HG02642 (cell line): ENCODE measurements around the gene PLAC8.
A peak's percentile ranks its signal among the peaks of the same experiment; 100 is the strongest.
"Not testable (repeated sequence)": the region's sequence is repeated elsewhere in the genome, so short reads cannot be mapped to it uniquely, and the experiment has no call there.

Experiments used
- ATAC-seq: cut with Tn5 transposase; IDR thresholded peaks from one replicate; pipeline ENCODE4 v1.9.1; 2021; ENCODE audit warnings: mild to moderate bottlenecking; ENCODE audit not compliant: unreplicated experiment, poor library complexity

PLAC8 gene, protein sequence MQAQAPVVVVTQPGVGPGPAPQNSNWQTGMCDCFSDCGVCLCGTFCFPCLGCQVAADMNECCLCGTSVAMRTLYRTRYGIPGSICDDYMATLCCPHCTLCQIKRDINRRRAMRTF

DNA sequence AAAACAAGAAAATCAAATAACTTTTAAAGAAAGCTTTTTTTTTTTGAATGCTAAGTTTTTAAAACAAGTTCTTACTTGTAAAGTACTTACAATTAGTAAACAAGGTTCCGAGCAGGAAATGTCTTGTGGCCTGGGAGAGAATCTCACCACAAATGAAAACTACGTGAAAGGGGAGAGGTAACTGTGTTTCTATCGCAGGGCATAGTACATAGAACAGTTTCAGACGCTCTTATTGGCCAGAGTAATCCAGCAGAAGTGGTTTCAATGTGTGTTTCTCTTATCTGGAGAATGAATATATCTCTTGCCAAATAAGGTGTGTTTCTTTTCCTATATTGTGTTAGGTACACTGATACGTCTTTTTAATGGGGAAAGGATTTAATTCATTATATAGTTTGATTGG is at the start of gene PLAC8:
PLAC8 (minus strand) TSS at position 154 of the 400 bp plus-strand sequence. CDS start 6,808 bp downstream, outside the sequence.
- ATAC-seq, result peak; percentile 28

DNA sequence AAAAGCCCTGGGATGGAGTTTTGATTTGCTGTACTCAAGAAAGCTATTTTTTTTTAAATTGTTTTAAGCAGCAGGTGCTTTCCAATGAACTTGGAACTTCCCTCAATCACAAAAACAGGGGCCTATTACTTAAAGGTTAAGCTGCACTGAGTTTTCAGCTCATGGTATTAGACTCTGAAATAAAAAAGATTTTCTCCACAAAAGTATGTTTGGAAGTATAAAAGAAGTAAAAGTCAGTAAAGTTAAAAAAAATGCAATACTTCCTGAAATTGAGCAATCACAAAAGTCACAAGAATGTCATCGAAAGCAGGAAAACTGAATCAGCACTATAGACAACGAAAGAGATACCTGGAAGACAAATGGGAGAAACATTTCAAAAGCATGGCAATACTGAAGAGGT is 38.9 kb upstream of the PLAC8 start:
- no peak for ATAC-seq

- no peak for ATAC-seq
These were observed 38.2 kb upstream of the PLAC8 start for GRCh38 chr4:83152746-83153145.

DNA sequence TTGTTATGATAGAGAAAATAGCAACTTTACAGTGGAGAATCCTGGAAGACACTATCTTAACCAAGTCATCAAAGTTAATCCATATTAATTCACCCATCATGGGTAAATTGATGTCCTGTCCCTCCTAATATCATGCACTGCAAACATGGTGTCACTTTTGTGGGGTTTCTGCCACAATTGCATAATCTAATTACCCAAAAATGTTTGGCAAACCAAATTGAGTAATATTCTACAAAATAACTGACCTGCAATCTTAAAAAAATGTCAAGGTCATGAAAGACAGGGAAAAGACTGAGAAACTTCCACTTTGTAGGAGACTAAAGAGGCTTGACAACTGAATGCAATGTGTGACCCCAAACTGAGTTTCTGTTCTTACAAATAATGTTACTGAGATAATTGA is 37.1 kb upstream of the PLAC8 start:
- no peak for ATAC-seq

DNA sequence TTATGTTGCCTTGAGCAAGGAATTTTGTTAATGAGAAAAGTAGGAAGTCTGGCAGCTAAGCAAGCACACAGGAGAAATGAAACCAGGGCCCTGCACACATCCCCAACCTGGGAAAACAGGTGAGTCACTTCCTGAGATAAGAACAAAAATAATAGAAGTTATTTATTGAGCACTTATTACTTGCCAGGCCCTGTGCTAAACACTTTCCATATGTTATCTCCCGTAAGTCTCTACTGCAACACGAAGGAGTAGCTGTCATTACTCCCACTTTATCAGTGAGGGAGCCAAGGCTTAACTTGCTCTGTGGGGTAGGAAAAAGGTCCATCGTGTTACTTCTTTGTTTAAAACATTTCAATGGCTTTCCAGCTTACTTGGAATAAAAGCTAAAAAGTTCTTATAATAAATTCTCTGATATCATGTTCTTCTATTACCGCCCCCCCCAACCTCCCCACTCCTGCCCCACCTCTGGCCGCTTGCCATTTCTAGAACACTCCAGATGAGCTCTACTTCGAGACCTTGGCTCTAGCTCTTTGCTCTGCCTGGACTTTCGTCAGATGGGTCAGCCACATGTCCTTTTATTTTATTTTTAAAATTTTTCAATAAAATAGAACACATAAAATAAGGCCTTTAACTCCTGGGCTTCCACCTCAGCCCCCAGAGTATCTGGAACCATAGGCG is 36.3 kb upstream of the PLAC8 start:
- no peak for ATAC-seq

DNA sequence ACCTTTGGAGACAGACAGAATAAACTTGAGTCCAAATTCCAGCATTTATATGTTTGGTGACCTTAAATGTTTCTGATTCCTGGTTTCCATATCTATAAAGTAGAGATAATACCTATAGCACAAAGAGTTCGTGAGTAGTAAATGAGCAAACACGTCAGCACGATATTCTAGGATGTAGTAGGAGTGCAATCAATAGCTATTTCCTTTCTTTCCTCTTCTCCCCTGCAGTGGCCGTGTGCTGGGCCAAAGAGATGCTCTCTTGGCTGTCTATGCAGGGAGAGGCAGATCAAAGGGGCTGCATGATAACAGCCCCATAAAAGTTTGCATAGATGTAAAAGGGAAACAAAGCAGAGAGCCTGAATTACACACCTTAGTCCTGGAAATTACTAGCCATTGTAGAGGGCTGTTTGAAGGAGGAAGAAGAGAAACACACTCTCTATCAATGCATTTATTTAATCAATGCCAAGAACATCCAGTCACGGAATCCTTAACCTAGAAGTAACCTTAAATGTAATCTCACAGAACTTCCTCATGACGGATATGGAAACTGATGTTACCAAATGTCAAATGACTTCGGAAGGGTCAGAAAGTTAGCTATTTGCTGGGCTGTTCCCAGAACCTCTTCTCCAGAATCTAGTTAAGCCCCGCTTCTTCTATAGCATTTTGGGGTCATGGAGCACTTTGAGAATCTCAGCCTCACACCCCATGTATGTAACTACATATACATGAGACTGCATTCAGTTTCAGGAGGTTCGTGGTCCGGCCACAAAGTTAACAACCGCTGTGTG is 35.5 kb upstream of the PLAC8 start:
- no peak for ATAC-seq

DNA sequence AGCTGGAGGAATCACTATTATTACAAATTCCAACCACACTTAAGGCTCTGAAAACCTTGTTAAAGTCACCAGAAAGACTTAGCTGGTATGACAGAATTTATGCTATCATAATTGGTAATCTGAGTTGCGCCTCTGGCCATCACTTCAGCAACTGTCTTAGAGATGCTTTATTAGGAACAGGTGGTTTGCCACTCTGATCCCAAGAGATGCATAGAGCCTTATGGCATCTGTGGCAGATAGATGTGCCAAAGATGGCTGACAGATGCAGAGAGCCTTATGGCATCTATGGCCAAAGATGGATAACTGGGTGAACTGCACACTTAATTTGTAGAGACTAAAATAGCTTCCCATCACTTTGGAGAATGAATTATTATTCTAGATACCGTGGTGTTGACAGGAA is 32.3 kb upstream of the PLAC8 start:
- no peak for ATAC-seq

DNA sequence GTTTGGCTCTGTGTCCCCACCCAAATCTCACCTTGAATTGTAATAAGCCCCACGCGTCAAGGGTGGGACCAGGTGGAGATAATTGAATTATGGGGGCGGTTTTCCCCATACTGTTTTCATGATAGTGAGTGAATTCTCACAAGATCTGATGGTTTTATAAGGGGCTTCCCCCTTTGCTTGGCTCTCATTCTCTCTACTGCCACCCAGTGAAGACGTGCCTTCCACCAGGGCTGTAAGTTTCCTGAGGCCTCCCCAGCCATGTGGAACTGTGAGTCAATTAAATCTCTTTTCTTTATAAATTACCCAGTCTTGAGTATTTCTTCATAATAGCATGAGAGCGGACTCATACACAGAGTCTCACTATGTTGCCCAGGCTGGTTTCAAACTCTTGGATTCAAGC is 31.2 kb upstream of the PLAC8 start:
- not testable (repeated sequence) for ATAC-seq

DNA sequence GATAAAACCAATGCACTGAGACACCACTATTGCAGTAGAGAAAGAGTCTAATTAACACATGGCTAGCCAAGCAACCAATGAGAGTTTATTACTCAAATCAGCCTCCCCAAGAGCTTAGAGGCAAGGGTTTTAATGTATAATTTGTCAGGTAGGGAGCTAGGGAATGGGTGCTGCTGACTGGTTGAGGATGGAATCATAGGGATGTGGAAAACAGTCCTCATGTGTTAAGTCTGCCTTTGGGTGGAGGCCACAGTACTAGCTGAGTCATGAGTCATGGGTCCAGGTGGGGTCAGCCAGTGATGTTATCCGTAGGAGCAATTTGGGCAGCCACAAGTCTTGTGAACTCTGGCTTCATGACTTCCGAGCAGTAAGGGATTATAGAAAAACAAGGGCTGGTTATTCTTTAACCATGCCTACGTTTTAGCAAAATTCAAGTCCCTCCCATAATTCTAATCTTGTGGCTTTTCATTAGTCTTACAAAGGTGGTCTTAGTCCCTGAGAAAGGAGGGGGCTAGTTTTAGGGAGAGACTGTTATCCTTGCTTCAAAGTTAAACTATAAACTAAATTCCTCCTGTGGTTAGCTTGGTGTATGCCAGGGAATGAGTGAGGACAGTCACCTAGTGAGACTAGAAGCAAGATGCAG is 25.1 kb upstream of the PLAC8 start:
- no peak for ATAC-seq

GRCh38 chr4:83138946-83139345 is 24.4 kb upstream of the PLAC8 start:
- ATAC-seq, result no peak

DNA sequence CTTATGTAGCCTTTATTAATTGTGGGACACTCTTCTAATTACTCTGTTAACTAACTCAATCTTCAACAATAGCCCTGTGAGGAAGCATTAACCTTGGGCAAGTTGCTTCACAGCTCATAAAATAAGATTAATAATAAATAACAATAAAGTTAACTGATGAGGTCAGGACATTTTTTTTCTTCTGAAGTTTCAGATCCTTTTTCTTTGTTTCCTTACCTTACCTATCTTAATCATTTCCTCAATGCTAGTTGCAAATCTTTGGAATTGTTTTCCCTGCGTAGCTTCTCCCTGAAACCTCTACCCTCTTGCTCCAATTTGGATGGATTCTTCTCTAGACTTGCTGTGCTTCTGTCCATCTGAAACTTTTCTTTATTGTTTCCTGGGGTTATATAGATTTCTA is 17.5 kb upstream of the PLAC8 start:
- ATAC-seq, result no peak

GRCh38 chr4:83129264-83129663 is 14.7 kb upstream of the PLAC8 start:
- ATAC-seq, result no peak

DNA sequence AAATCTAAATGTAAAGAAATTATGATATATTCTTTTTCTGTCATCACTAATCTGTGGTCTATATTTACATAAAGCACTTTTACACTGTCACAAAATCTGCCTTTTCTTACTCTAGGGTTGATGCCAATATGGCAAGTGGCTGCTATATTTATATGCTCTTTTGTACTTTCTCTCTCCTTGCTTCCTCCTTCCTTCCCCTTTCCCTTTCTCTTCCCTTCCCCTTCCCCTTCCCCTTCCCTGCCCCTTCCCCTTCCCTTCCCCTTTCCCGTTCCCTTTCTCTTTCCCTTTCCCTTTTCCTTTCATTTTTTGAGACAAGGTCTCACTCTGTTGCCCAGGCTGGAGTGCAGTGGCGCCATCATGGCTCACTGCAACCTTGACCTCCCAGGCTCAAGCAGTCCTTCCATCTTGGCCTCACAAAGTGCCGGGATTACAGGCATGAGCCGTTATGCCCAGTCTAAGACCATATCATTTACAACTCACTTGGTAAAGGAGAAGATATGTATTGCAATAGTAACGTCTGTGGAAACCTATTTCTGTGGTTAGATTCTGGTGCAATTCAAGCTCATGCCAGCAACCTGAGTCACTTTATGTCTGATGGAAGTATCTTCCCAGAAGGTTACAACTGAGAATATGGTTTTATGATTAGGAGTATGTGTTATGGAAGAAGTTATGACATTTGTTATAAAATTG is 13.9 kb upstream of the PLAC8 start:
- ATAC-seq, result no peak

- ATAC-seq, result no peak
These were observed 11.2 kb upstream of the PLAC8 start for GRCh38 chr4:83125738-83126141.

DNA sequence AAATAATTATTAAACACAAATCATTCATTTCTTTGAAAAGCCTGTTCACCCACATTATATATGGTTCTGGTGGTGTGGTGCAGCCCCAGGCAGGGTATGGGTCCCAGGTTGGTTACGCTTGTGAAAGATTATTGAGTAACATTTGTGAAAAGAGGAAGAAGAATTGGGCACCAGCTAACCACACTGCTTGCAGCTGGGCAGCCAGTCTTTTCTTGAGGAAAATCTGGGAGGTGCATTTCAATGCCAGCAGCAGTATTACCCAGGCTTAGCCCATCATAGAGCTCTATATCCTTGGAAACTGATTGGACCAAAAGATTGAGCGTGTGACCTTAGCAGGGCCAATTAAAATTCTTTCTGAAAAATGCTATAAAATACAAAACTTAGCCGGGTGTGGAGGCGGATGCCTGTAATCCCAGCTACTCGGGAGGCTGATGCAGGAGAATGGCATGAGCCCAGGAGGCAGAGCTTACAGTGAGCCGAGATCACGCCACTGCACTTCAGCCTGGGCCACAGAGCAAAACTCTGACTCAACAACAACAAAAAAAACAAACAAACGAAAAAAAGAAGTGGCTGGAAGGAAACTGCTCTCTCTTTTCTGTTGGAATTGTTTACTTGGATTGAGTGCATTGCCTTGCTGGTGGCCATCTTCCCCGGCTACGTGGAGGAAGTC is 9.7 kb upstream of the PLAC8 start:
- peak; percentile 52 for ATAC-seq

DNA sequence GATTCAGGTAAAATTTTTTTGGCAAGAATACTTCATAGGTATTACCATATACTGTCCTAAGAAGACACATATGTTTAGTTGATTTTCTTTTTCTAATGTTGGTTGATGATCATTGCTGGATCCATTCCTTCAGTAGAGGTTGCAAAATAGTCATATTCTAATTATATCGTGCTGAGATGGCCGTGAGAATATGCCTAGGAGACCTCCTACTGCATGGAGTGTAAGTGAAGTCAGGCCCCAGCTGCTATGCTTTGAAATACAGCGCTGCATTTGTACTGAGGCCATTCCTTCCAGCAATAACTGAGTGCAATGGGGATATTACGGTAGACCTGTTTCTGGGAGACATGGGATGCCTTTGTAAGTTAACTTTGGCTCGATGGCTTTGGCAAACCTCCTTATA is 6.7 kb upstream of the PLAC8 start:
- no peak for ATAC-seq

GRCh38 chr4:83118869-83119268 is 4.3 kb upstream of the PLAC8 start:
- ATAC-seq, result no peak

DNA sequence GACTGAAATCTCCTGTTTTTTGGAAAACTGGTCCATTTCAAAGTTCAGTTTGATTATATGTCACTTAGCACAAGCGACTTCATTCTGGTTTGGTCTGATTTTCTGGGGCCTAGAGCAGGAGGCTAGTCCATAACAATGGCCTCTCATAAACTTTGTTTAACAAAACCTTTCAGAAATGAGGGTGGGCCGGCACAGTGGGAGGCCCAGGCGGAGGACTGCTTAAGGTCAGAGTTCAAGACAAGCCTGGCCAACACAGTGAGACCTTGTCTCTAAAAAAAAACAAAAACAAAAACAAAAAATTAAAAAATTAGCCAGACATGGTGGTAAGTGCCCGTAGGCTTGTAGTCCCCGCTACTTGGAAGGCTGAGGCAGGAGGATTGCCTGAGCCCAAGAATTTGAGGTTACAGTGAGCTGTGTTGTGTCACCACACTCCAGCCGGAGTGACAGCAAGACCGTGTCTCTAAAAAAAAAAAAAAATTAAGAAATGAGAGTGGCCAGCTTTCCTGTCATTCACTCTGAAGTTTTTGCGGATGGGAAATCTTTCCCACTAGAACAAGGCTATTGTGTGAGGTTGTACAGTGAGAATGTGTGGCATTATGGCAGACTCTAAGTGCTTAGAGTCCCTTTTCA is 1.2 kb upstream of the PLAC8 start:
- no peak for ATAC-seq

DNA sequence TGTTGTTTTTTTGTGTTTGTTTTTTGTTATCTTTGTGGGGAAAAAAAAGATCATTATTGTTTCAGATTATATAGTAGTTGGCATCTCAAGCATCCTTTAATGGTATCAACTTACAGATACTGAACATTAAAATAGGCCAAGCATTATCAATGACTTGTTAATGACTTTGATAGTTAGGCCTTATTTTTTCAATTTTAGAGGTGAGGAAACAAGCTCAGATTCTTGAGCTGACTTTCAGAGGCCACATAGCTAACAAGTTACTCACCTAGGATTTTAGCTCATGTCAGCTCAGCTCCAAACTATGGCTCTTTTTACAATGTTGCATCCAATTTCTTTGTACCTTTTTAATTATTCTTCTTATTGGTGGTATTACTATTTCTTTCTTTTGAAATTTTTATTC is 471 bp upstream of the PLAC8 start:
- ATAC-seq, result no peak

GRCh38 chr4:83113429-83113786 is 1.1 kb downstream of the PLAC8 start:
- ATAC-seq, result no peak
